ENCODE results near the gene VWDE.

GRCh38 chr7:12425311-12425710, 21.6 kb upstream of the VWDE start:
- no peak for TF ChIP-seq CTCF (conservative IDR thresholded peaks at IDR 0.05)
- TF ChIP-seq ZFX (IDR thresholded peaks at IDR 0.05) = no peak
